ENCODE results near the gene ANKRD18A.

- TF ChIP-seq TAF1 (IDR thresholded peaks at IDR 0.05; ENCODE audit: low read depth, low read length) (no peak), POLR2A (IDR thresholded peaks at IDR 0.05; ENCODE audit: low read depth, low read length) (no peak), POLR2AphosphoS5 (IDR thresholded peaks at IDR 0.05; ENCODE audit: low read depth, low read length) (no peak), PAX5 (IDR thresholded peaks at IDR 0.05; ENCODE audit: insufficient read depth, low read length, severe bottlenecking) (no peak), SPI1 (IDR thresholded peaks at IDR 0.05; ENCODE audit: low read depth, low read length) (no peak), POU2F2 (IDR thresholded peaks at IDR 0.05; ENCODE audit: low read depth, low read length) (no peak)
These were observed 23.4 kb upstream of the ANKRD18A start for GRCh38 chr9:38643815-38644173.

All from GM12891 (cell line).